IMR-90 (cell line): ENCODE data around the gene BEND3. TPM values are rescaled to one million over a fixed set of nuclear protein-coding genes. Genes with fewer than 3 reads are reported as not detected.

Source experiments
- ATAC-seq: fragments of 200-7000 bp; cut with Tn5 transposase; 2 replicates; pipeline ENCODE4 v1.9.1; 2020; ENCODE audit warnings: low read depth, mild to moderate bottlenecking, moderate library complexity
- BruUV-seq: library from RNA; stranded (reverse); fragments of 400-500 nt; replicated peaks from 2 replicates; lab custom pipeline; 2021; lab: Mats Ljungman, UMichigan
- CTCF ChIA-PET: fragments of 300-600 bp; formaldehyde crosslinking; extraction: SDS; loops from one replicate; lab custom pipeline; 2021; ENCODE audit warnings: antibody characterized with exemption; lab: Yijun Ruan, JAX
- POLR2A ChIA-PET: fragments of 300-600 bp; sonication (Branson Sonifier 250); formaldehyde crosslinking; loops from one replicate; lab custom pipeline; 2022; ENCODE audit warnings: antibody characterized with exemption; ENCODE audit not compliant: unreplicated experiment; lab: Charles Lee
- DNase-seq: peaks from one replicate; pipeline ENCODE4 v3.0.0; 2013
- H2AFZ ChIP-seq: replicated peaks from 2 replicates; pipeline ENCODE3; 2013; ENCODE audit warnings: low read length, mild to moderate bottlenecking; ENCODE audit not compliant: poor library complexity
- H2AK5ac ChIP-seq: 2 replicates; pipeline ENCODE4 v1.6.1; 2013; ENCODE audit warnings: low read depth, low read length, inconsistent platforms
- H2AK9ac ChIP-seq: replicated peaks from 2 replicates; pipeline ENCODE3; 2013; ENCODE audit warnings: mild to moderate bottlenecking, low read depth, low read length, moderate library complexity; ENCODE audit not compliant: poor library complexity
- H2BK120ac ChIP-seq: 2 replicates; pipeline ENCODE4 v1.6.1; 2013; ENCODE audit warnings: low read depth, low read length, inconsistent platforms
- H2BK15ac ChIP-seq: 3 replicates; pipeline ENCODE4 v1.6.1; 2013; ENCODE audit warnings: low read depth, low read length, inconsistent platforms
- H2BK20ac ChIP-seq: 2 replicates; pipeline ENCODE4 v1.6.1; 2013; ENCODE audit warnings: low read depth, mild to moderate bottlenecking, inconsistent platforms, low read length, moderate library complexity
- H2BK5ac ChIP-seq: 2 replicates; pipeline ENCODE4 v1.6.1; 2013; ENCODE audit warnings: mild to moderate bottlenecking, low read depth, low read length, inconsistent platforms; ENCODE audit not compliant: poor library complexity, severe bottlenecking
- H3K14ac ChIP-seq: replicated peaks from 2 replicates; pipeline ENCODE4 v1.6.1; 2013; ENCODE audit warnings: low read depth, low read length, inconsistent platforms
- H3K18ac ChIP-seq: 2 replicates; pipeline ENCODE4 v1.6.1; 2013; ENCODE audit warnings: low read depth, low read length, control low read depth
- H3K23ac ChIP-seq: 2 replicates; pipeline ENCODE4 v1.6.1; 2013; ENCODE audit warnings: low read depth, low read length, inconsistent platforms
- H3K27ac ChIP-seq: 2 replicates; pipeline ENCODE4 v1.5.1; 2013; ENCODE audit warnings: mild to moderate bottlenecking, control low read depth, low read length; ENCODE audit not compliant: insufficient read depth
- H3K27me3 ChIP-seq: 2 replicates; pipeline ENCODE4 v1.6.1; 2013; ENCODE audit warnings: low read length; ENCODE audit not compliant: control insufficient read depth, insufficient read depth
- H3K36me3 ChIP-seq: 2 replicates; pipeline ENCODE4 v1.6.1; 2013; ENCODE audit warnings: low read length, mixed read lengths; ENCODE audit not compliant: control insufficient read depth, insufficient read depth
- H3K4ac ChIP-seq: 2 replicates; pipeline ENCODE4 v1.6.1; 2013; ENCODE audit warnings: low read depth, low read length, inconsistent platforms
- H3K4me1 ChIP-seq: 2 replicates; pipeline ENCODE4 v1.6.1; 2013; ENCODE audit warnings: low read length, mixed read lengths; ENCODE audit not compliant: control insufficient read depth, insufficient read depth
- H3K4me2 ChIP-seq: 2 replicates; pipeline ENCODE4 v1.6.1; 2013; ENCODE audit warnings: low read depth, mild to moderate bottlenecking, control low read depth, low read length, moderate library complexity
- H3K4me3 ChIP-seq: 2 replicates; pipeline ENCODE4 v1.5.1; 2013; ENCODE audit warnings: low read depth, mild to moderate bottlenecking, control low read depth, low read length, moderate library complexity; ENCODE audit not compliant: insufficient read depth
- H3K56ac ChIP-seq: 2 replicates; pipeline ENCODE4 v1.6.1; 2013; ENCODE audit warnings: low read length, inconsistent platforms; ENCODE audit not compliant: insufficient read depth; ENCODE audit errors: extremely low read depth
- H3K79me1 ChIP-seq, 2 experiments: 2 replicates each; pipeline ENCODE4 v1.6.1; 2013; ENCODE audit warnings: low read length in 2 of 2, inconsistent platforms in 1 of 2, low read depth in 1 of 2
- H3K9ac ChIP-seq: 2 replicates; pipeline ENCODE4 v1.6.1; 2013; ENCODE audit warnings: low read depth, low read length, control low read depth
- H3K9me1 ChIP-seq: 2 replicates; pipeline ENCODE4 v1.6.1; 2013; ENCODE audit warnings: low read length, inconsistent platforms; ENCODE audit not compliant: insufficient read depth
- H3K9me3 ChIP-seq: 2 replicates; pipeline ENCODE4 v1.6.1; 2013; ENCODE audit warnings: low read length; ENCODE audit not compliant: control insufficient read depth, insufficient read depth
- H4K20me1 ChIP-seq: 2 replicates; pipeline ENCODE4 v1.6.1; 2013; ENCODE audit warnings: low read length, inconsistent platforms; ENCODE audit not compliant: insufficient read depth
- H4K5ac ChIP-seq: 2 replicates; pipeline ENCODE4 v1.6.1; 2013; ENCODE audit warnings: mild to moderate bottlenecking, low read depth, low read length, control low read depth
- H4K8ac ChIP-seq, 2 experiments: 2 replicates each; pipeline ENCODE4 v1.6.1; 2013; ENCODE audit warnings: low read depth in 2 of 2, low read length in 2 of 2, control low read depth in 1 of 2, inconsistent platforms in 1 of 2
- H4K91ac ChIP-seq: 2 replicates; pipeline ENCODE4 v1.6.1; 2013; ENCODE audit warnings: low read depth, low read length, inconsistent platforms; ENCODE audit not compliant: insufficient read depth
- BHLHE40 ChIP-seq: fragments of 150-350 bp; IDR thresholded peaks from 2 replicates; pipeline ENCODE4 v1.6.1; 2016; ENCODE audit warnings: mild to moderate bottlenecking, low read depth, low read length
- CEBPB ChIP-seq: IDR thresholded peaks from 2 replicates; pipeline ENCODE4 v1.6.1; 2012; ENCODE audit warnings: low read depth, low read length, improper control_type of control experiment
- CHD1 ChIP-seq: IDR thresholded peaks from 2 replicates; pipeline ENCODE4 v1.6.1; 2012; ENCODE audit warnings: low read depth, low read length, improper control_type of control experiment
- FOS ChIP-seq: fragments of 150-350 bp; IDR thresholded peaks from 2 replicates; pipeline ENCODE4 v1.6.1; 2016; ENCODE audit warnings: low read depth, low read length
- MAFK ChIP-seq: IDR thresholded peaks from 2 replicates; pipeline ENCODE4 v1.6.1; 2012; ENCODE audit warnings: low read depth, low read length, improper control_type of control experiment
- MAZ ChIP-seq: IDR thresholded peaks from 2 replicates; pipeline ENCODE4 v1.6.1; 2012; ENCODE audit warnings: low read depth, mild to moderate bottlenecking, low read length, improper control_type of control experiment, moderate library complexity, borderline replicate concordance
- NFE2L2 ChIP-seq: fragments of 150-350 bp; IDR thresholded peaks from 2 replicates; pipeline ENCODE4 v1.6.1; 2016; ENCODE audit warnings: low read depth, mild to moderate bottlenecking, low read length
- POLR2A ChIP-seq: IDR thresholded peaks from 2 replicates; pipeline ENCODE4 v1.6.1; 2012; ENCODE audit warnings: mild to moderate bottlenecking, low read depth, low read length
- RAD21 ChIP-seq: IDR thresholded peaks from 2 replicates; pipeline ENCODE4 v1.6.1; 2012; ENCODE audit warnings: low read length, improper control_type of control experiment
- RCOR1 ChIP-seq: IDR thresholded peaks from 2 replicates; pipeline ENCODE4 v1.6.1; 2012; ENCODE audit warnings: mild to moderate bottlenecking, low read length, improper control_type of control experiment; ENCODE audit not compliant: insufficient replicate concordance
- RFX5 ChIP-seq: IDR thresholded peaks from 2 replicates; pipeline ENCODE4 v1.8.0; 2012; ENCODE audit warnings: low read depth, mild to moderate bottlenecking, low read length, moderate library complexity
- SMC3 ChIP-seq: fragments of 150-350 bp; IDR thresholded peaks from 2 replicates; pipeline ENCODE4 v1.6.1; 2016; ENCODE audit warnings: low read depth, mild to moderate bottlenecking, antibody characterized with exemption, low read length, moderate library complexity
- WGBS, 2 experiments: methylation state at CpG; one replicate each; pipeline versions ENCODE4 v1.1.5 to v1.1.7; 2013; ENCODE audit warnings: missing lambda C conversion rate in 2 of 2; ENCODE audit not compliant: insufficient read length in 1 of 2; ENCODE audit errors: extremely low coverage in 2 of 2; 5-methylcytosine and 5-hydroxymethylcytosine counted together
- dilution Hi-C: fragments of 300-500 bp; cut with HindIII; formaldehyde crosslinking; loops from one replicate; pipeline ENCODE4 v1.14.3; 2018; ENCODE audit warnings: low sequenced_read_pairs; ENCODE audit not compliant: unreplicated experiment
- in situ Hi-C: fragments of 300-500 bp; cut with MboI; formaldehyde crosslinking; loops from 3 replicates; pipeline ENCODE4 v1.14.3; 2019; ENCODE audit warnings: low sequenced_read_pairs, inconsistent platforms, mixed read lengths
- intact Hi-C: fragments of 100-400 bp; cut with micrococcal nuclease; formaldehyde crosslinking; loops from 2 replicates; pipeline ENCODE4 v1.10.0; 2022
- polyA plus RNA-seq, 3 experiments: library from polyadenylated mRNA; depleted of rRNA; stranded (reverse); fragments of >200 nt; gene quantifications; 2 replicates each; pipeline ENCODE4 v1.2.3, GENCODE V29; 2012; ENCODE audit warnings: low replicate concordance in 1 of 3
- total RNA-seq: library from RNA; depleted of rRNA; stranded (reverse); fragments of >200 nt; gene quantifications from 2 replicates; pipeline ENCODE4 v1.2.3, GENCODE V29; 2012
- TF ChIP-seq, protein P1 (sequence below): fragments of 150-350 bp; IDR thresholded peaks from 2 replicates; pipeline ENCODE4 v1.6.1; 2016; ENCODE audit warnings: low read depth, mild to moderate bottlenecking, low read length, moderate library complexity, borderline replicate concordance
- TF ChIP-seq, protein P2 (sequence below): conservative IDR thresholded peaks from 2 replicates; pipeline ENCODE4 v1.5.1; 2012; ENCODE audit warnings: mild to moderate bottlenecking, low read depth, low read length, improper control_type of control experiment

Gene BEND3
- total and polyA plus RNA-seq, 2 of the 4 experiments (the other 2 are of a cell fraction): 1.2 to 1.8 TPM

DNA sequence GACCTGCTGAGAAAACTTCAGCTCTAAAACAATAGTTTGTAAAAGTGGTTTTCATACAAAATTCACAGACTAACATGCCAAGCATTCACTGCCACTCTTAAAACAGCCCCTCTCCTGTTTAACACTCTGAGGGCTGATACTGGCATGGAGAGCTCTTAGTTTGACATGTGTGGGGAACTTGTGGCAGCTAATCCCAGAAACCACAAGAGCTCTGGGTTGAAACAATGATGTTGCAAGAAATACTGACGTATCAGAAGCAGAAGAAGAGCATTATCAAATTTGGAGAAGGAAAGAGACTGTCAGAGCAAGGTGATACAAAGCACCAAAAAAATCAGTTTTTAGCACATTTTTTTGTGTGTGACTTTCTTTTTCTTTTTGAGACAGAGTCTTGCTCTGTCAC is 5.1 kb downstream of the BEND3 start (continued):
- TF ChIP-seq CEBPB (no peak), BHLHE40 (no peak), FOS (no peak), POLR2A (no peak)

DNA sequence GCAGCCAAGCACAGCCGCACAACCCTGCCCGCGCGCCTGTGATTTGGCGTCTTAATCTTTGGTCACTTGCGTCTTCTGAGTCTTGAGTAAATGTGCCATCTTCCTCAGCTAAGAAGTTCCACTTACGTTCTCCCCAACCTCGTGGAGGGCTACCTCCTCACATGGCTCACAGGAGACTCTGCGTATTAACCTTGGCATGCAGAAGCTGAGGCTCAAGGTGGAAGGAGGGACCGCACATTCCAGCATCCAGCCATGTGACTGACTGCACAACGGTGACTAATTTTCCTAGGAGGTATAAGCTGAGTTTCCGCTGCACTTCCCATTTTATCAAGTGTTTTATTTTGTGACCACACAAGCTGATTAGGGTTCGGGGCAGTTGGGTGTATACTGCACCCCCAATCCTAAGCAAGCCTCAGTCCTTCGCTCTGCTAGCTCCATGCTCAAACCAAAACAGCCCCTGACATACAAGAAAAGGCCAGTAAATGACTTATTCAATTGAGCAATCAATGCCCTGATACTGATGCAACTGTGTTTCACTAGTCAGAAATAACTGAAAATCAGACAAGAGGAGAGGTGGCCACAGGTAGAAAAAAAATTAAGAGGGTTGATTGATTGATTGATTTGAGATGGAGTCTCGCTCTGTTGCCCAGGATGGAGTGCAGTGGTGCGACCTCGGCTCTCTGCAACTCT is 7.0 kb downstream of the BEND3 start:
- Histone ChIP-seq H4K91ac (no peak overlapping the region), H4K5ac (no peak overlapping the region), H2BK5ac (no peak overlapping the region), H3K4me2 (no peak overlapping the region), H3K27me3 (no peaks in the 10 kb centered on the region), H2BK15ac (no peak overlapping the region), H3K56ac (no peak overlapping the region), H3K9ac (no peak overlapping the region), H2AK5ac (no peak overlapping the region), H2AFZ (no peak overlapping the region), H3K9me3 (no peaks in the 10 kb centered on the region), H2BK120ac (no peak overlapping the region), H3K79me1 (peaks cover 0 to 3% of the 10 kb centered on the region in 2 experiments; a peak in 1 of 4 replicates), H3K4me1 (no peaks in the 10 kb centered on the region), H3K18ac (no peak overlapping the region), H4K8ac (no peak overlapping the region), H4K20me1 (no peaks in the 10 kb centered on the region), H3K4ac (no peak overlapping the region), H3K4me3 (no peak overlapping the region), H3K23ac (no peak overlapping the region), H2BK20ac (no peak overlapping the region), H3K9me1 (no peaks in the 10 kb centered on the region), H2AK9ac (no peak overlapping the region), H3K14ac (no peak overlapping the region), H3K27ac (no peak overlapping the region), H3K36me3 (no peaks in the 10 kb centered on the region)
- DNase-seq (no peak), ATAC-seq (no peak)
- intact Hi-C loops (no loop called here), in situ Hi-C loops (no loop called here), dilution Hi-C loops (no loop called here)
- no TSS peak for BruUV-seq
- CTCF ChIA-PET: interaction anchor here (0.6 kb wide), 1 partner anchor 22 kb away, joined by 3 read pairs; no protein-coding TSS in a partner anchor
- 95% methylated on average over 10 of the region's 17 CpGs; no CpG with 5 or more reads in 1 of the 2 experiments for WGBS, 2 experiments
- POLR2A ChIA-PET: interaction anchor here (0.6 kb wide), 1 partner anchor 1639 kb away, joined by 4 read pairs; no protein-coding TSS in a partner anchor
- TF ChIP-seq MAFK: no peak
- no peak for TF ChIP-seq RCOR1
- TF ChIP-seq CEBPB: no peak
- no peak for TF ChIP-seq CHD1
- TF ChIP-seq, protein P1, sequence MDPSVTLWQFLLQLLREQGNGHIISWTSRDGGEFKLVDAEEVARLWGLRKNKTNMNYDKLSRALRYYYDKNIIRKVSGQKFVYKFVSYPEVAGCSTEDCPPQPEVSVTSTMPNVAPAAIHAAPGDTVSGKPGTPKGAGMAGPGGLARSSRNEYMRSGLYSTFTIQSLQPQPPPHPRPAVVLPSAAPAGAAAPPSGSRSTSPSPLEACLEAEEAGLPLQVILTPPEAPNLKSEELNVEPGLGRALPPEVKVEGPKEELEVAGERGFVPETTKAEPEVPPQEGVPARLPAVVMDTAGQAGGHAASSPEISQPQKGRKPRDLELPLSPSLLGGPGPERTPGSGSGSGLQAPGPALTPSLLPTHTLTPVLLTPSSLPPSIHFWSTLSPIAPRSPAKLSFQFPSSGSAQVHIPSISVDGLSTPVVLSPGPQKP: no peak
- TF ChIP-seq SMC3: no peak
- TF ChIP-seq NFE2L2: no peak
- TF ChIP-seq RFX5: no peak
- TF ChIP-seq, protein P2, sequence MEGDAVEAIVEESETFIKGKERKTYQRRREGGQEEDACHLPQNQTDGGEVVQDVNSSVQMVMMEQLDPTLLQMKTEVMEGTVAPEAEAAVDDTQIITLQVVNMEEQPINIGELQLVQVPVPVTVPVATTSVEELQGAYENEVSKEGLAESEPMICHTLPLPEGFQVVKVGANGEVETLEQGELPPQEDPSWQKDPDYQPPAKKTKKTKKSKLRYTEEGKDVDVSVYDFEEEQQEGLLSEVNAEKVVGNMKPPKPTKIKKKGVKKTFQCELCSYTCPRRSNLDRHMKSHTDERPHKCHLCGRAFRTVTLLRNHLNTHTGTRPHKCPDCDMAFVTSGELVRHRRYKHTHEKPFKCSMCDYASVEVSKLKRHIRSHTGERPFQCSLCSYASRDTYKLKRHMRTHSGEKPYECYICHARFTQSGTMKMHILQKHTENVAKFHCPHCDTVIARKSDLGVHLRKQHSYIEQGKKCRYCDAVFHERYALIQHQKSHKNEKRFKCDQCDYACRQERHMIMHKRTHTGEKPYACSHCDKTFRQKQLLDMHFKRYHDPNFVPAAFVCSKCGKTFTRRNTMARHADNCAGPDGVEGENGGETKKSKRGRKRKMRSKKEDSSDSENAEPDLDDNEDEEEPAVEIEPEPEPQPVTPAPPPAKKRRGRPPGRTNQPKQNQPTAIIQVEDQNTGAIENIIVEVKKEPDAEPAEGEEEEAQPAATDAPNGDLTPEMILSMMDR: no peak
- no peak for TF ChIP-seq MAZ
- TF ChIP-seq RAD21: no peak
